CD1c-positive myeloid dendritic cell (primary cell): ENCODE measurements around the gene UBE2S.
"Not testable (repeated sequence)": the region's sequence is repeated elsewhere in the genome, so short reads cannot be mapped to it uniquely, and the experiment has no call there.

Experiments used
- DNase-seq: peaks from one replicate; pipeline ENCODE4 v3.0.0-alpha.2; 2016; ENCODE audit errors: extremely low spot score

The UBE2S gene

DNA sequence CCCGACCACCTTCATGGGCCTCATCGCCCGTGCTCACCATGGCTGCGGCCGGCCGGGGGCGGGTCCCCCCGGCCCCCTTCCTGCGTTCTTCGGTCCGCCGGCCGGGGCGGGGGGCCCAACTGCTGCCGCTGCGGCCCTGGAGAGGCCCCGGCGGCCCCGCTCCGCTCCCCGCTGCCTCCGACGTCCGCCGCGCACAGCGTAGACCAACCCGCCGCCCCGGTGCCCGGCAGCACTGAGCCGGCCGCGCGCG is at the start of gene UBE2S:
Gene UBE2S (minus strand): TSS at position 239 of the 250 bp plus-strand sequence. CDS start 199 bp downstream, at position 40.
- DNase-seq = not testable (repeated sequence)

GRCh38 chr19:55456347-55456746 is 48.8 kb upstream of the UBE2S start:
- no peak for DNase-seq

GRCh38 chr19:55455576-55456235 is 48.1 kb upstream of the UBE2S start:
- DNase-seq = no peak

- peak; percentile 56 for DNase-seq
Measured at GRCh38 chr19:55454787-55455243, 47.2 kb upstream of the UBE2S start.

DNA sequence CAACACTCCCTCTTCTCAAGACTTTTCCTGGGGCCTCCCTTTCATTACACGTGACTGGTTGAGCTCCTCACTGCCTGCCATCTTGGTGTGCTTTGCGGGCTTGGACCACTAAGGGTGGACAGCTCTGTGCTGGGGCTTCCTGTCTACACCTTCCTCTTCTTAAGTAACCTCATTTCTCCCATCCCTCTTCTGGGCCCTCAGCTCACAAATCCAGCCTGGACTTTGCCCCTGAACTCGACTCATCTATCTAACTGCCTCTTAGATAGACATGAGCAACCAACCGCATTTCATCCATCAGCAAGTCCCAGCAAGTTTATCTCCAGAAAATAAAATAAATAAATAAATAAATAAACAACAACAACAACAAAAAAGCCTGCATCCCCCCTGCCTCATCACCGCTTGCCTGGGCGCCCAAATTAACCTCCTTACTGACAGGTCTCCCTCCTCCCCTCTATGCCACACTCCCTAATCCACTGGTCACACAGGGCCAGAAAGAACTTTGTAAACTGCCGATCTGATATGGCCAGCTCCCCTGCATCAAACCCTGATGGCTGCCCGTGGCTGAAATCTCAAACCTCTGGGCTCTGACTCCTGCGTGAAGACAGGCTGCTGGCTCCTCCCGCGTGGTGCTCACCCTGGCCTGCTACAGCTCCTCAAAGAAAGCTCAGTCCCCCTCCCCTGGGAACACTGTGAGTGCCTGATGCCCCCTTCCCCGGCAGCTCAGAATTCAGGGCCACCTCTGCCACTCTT is 46.1 kb upstream of the UBE2S start:
- DNase-seq = no peak

GRCh38 chr19:55452749-55453346 is 45.3 kb upstream of the UBE2S start:
- DNase-seq = peak; percentile 71

DNA sequence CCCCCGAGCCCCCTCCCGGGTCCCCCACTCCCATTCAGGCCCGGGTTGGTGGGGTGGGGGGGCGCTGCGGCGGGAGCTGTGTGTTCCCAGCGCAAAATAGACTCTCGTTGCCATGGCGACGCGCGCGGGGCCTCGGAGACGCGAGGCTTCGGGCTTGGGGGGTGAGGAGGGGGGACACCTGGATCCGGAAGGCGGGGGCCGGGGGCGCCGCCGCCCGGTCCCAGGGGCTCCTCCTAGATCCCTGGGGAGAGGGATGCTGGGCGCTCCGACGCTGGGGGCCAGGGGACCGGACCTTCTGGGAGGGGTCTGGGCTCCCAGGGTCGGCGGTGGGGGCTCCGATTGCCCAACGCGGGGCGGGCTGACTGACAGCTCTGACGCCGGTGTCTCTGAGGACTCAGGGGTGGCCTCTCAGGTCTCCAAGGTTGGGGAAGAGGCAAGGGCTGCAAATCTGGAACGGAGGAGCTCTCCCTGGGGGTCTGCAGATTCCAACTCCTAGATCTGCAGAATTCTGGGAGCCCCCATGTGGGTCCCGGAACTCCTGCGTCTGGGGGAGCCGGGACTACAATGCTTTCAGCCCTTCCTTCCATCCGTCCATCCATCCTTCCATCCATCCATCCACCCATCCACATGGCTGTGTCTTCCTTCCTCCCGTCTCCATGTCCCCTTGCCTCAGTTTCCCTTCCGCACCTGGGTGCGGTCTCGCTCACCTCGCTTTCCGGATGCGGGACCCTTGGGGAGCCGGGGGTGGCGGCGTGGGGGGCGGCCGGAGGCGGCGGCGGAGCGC is 44.6 kb upstream of the UBE2S start:
- DNase-seq = no peak

DNA sequence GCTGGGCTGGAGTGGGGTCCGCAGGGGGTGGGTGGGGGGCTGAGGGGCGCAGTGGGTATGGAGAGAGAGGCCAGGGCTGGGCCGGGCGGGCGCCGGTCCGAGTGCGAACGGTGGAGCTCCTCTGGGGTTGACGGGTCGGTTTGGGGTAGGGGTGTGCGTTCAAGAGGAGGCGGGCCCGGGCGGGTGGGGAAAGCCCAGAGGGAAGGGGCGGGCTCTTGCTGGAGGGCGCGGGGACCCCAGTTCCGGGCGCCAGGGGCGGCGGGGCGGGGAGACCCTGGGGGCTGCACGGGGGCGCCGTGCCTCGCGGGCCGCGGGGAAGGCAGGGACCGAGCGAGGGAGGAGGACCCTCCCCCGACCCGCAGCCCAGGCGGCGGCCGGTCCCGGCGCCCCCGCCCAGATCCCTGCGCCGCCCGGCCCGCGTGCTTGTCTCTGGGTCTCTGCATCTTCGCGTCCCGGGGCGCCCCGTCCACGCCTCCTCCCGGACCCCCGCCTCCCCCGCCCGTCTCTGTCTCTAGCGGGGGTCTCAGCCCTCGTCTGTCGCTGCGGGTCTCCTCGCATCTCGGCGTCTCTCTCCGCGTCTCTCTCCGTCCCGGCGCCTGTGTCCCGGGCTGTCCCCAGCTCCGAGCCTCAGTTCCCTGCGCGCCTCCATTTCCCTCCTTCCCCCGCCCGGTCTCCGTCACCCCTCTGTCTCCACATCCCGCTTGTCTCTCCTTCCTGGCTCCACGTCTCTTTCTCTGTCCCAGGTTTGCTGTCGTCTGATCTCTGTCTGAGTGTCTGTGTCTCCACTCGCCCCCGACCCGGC is 43.8 kb upstream of the UBE2S start:
- no peak for DNase-seq

DNA sequence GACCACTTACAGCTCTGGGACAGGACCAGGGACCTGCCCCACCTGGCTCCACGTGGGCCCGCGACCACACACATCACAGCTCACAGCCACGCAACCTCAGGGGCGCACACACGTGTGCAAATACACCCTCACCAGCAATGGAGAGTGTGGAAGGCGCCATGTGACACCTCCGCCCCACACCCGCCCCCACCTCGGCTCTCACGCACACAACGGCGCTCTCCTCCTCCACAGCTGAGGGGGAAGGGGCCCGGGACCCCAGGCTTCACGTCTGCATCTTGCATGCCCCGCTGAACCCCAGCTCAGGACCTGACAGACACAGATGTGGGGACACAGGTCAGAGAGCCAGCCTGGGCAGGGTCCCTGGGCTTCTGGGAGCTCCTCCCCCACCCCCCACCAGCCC is 41.9 kb upstream of the UBE2S start:
- DNase-seq = no peak

GRCh38 chr19:55448175-55448490 is 40.5 kb upstream of the UBE2S start:
- not testable (repeated sequence) for DNase-seq

- no peak for DNase-seq
Measured at GRCh38 chr19:55447421-55448174, 40.0 kb upstream of the UBE2S start.

- no peak for DNase-seq
Measured at GRCh38 chr19:55446060-55446459, 38.5 kb upstream of the UBE2S start.

- DNase-seq = no peak
Measured at GRCh38 chr19:55444646-55445045, 37.1 kb upstream of the UBE2S start.

DNA sequence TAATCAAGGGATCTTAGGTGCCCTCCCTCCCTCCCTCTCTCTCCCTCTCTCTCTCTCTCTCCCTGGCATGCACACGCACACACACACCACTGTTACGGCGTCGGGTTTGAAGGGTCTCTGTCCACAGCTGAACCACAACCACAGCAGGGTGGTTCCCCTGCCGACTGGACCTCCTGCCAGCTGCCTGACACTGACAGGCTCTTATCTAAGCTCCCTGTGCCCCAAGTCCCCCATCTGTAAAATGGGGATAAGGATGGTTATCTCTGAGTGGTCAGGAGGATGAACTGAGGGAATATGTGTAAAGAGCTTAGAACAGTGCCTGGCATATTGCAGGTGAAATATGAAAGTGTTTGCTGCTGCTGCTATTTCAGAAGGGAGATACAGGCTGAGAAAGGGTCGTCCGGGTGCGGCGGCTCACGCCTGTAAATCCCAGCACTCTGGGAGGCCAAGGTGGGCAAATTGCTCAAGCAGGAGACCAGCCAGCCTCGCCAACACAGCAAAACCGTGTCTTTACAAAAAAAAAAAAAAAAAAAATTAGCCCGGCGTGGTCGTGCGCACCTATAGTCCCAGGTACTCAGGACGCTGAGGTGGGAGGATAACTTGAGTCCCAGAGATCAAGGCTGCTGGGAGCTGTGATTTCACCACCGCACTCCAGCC is 36.4 kb upstream of the UBE2S start:
- DNase-seq = no peak

GRCh38 chr19:55443045-55443823 is 35.6 kb upstream of the UBE2S start, which contains the start of gene SHISA7:
SHISA7 (minus strand) TSS chr19:55443300; CDS start chr19:55442863, 437 bp downstream.
- no peak for DNase-seq

DNA sequence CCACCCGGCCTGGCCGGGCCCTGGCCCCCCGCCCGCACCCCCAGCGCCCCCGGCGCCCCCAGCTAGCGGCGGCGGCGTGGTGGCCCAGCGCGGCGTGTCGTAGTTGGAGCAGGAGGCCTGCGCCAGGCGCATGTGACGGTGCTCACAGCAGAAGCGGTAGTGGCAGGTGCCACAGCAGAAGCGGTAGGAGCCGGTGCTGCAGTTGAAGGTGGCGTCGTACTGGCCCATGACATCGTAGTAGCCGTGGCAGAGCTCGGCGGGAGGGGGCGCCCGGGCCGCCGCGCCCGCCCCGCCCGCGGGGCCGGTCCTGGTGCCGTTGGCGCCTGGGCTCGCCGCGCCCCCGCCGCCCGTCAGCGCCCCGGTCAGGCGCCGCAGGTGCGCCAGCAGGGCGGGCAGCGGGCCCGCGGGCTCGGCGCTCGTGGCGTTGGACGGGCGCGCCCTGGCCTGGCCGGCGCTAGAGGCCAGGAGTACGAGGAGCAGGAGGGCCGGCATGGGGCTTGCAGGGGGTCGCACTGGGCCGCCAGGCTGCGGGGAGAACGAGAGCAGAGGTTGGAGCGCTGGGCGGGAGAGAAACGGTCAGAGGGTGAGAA is 34.9 kb upstream of the UBE2S start:
- DNase-seq = no peak

GRCh38 chr19:55441692-55442321 is 34.2 kb upstream of the UBE2S start:
- no peak for DNase-seq

GRCh38 chr19:55441319-55441691 is 33.7 kb upstream of the UBE2S start:
- DNase-seq = peak; percentile 80
